Measurements from ENCODE around the gene CDC42BPA. TPM values are rescaled to one million over a fixed set of nuclear protein-coding genes. Genes with fewer than 3 reads are reported as not detected.

The CDC42BPA gene
- total RNA-seq, 1 experiment from 2014 or later = 25.2 TPM

GRCh38 chr1:226983247-226983991, 334.9 kb downstream of the CDC42BPA start (continued):
- TF ChIP-seq PRDM15 (CRISPR knock-in tag; IDR thresholded peaks at IDR 0.05) = no peak
- no peak for TF ChIP-seq GTF2I (CRISPR knock-in tag; conservative IDR thresholded peaks at IDR 0.05)

GRCh38 chr1:226982451-226983177, 335.7 kb downstream of the CDC42BPA start:
- no peak for DNase-seq (ENCODE audit: low spot score)
- Mint-ChIP-seq H3K36me3 (peaks cover 16% of the 10 kb centered on the region), H3K4me3 (no peak overlapping the region), H3K9me3 (no peaks in the 10 kb centered on the region), H3K27me3 (ENCODE audit: low read depth) (no peaks in the 10 kb centered on the region), H3K27ac (no peak overlapping the region), H3K4me1 (peaks cover 2% of the 10 kb centered on the region; the same call in 1 of the 2 replicates)
- ATAC-seq = no peak
- POLR2A ChIA-PET = no interaction called here
- no peak for TF ChIP-seq CBFB (CRISPR knock-in tag; IDR thresholded peaks at IDR 0.05; ENCODE audit: low read depth)
- no peak for TF ChIP-seq STAT6 (CRISPR knock-in tag; conservative IDR thresholded peaks at IDR 0.05; ENCODE audit: low read depth)
- TF ChIP-seq E2F1 (CRISPR knock-in tag; IDR thresholded peaks at IDR 0.05) = no peak
- no peak for TF ChIP-seq HMGA2 (CRISPR knock-in tag; IDR thresholded peaks at IDR 0.05)
- TF ChIP-seq ETV6 (CRISPR knock-in tag; IDR thresholded peaks at IDR 0.05) = no peak
- CTCF ChIA-PET = no interaction called here

GRCh38 chr1:226981838-226982237, 336.5 kb downstream of the CDC42BPA start:
- POLR2A ChIA-PET = no interaction called here
- Mint-ChIP-seq H3K4me3 (no peak overlapping the region), H3K9me3 (no peaks in the 10 kb centered on the region), H3K27me3 (ENCODE audit: low read depth) (no peaks in the 10 kb centered on the region), H3K36me3 (peaks cover 10% of the 10 kb centered on the region), H3K4me1 (no peaks in the 10 kb centered on the region), H3K27ac (no peak overlapping the region; the same call in 1 of the 2 replicates)
- CTCF ChIA-PET = no interaction called here
- no peak for ATAC-seq
- no peak for DNase-seq (ENCODE audit: low spot score)
- TF ChIP-seq CTCF (IDR thresholded peaks at IDR 0.05) = no peak
- TF ChIP-seq IRF1 (CRISPR knock-in tag; IDR thresholded peaks at IDR 0.05) = no peak
- no peak for TF ChIP-seq CREB1 (CRISPR knock-in tag; IDR thresholded peaks at IDR 0.05)
- TF ChIP-seq E2F1 (CRISPR knock-in tag; IDR thresholded peaks at IDR 0.05) = no peak
- no peak for TF ChIP-seq RELA (CRISPR knock-in tag; IDR thresholded peaks at IDR 0.05; ENCODE audit: borderline replicate concordance)
- TF ChIP-seq ZNF512 (CRISPR knock-in tag; IDR thresholded peaks at IDR 0.05; ENCODE audit: borderline replicate concordance) = no peak
- no peak for TF ChIP-seq TEAD4 (CRISPR knock-in tag; IDR thresholded peaks at IDR 0.05)
- TF ChIP-seq OVOL2 (CRISPR knock-in tag; IDR thresholded peaks at IDR 0.05; ENCODE audit: borderline replicate concordance) = no peak
- TF ChIP-seq ZSCAN18 (CRISPR knock-in tag; IDR thresholded peaks at IDR 0.05) = no peak
- TF ChIP-seq NR3C1 (CRISPR knock-in tag; conservative IDR thresholded peaks at IDR 0.05; ENCODE audit: low read depth) = no peak
